ENCODE measurements around the gene VWA5B2. TPM values are rescaled to one million over a fixed set of nuclear protein-coding genes. Genes with fewer than 3 reads are reported as not detected.

VWA5B2 gene
- total RNA-seq, 1 experiment from 2014 or later, result 10.6 TPM

- Histone ChIP-seq H2AFZ (ENCODE audit: low read depth, low read length, poor library complexity, severe bottlenecking) (peak within 1 kb of the TSS; percentile 62), H3K36me3 (ENCODE audit: control insufficient read depth in 1 of 2, insufficient read depth in 2 of 2, low read length in 2 of 2) (peaks cover 6 to 16% of the 10 kb centered on the region in 2 experiments; a peak in 2 of 4 replicates), H3K9me2 (ENCODE audit: insufficient read depth) (no peaks in the 10 kb centered on the region), H3K4me2 (ENCODE audit: low read length) (peak within 1 kb of the TSS; percentile 99), H4K20me1 (ENCODE audit: insufficient read depth) (no peaks in the 10 kb centered on the region), H3K4me3 (replicated peaks in 1 of 2; ENCODE audit: low read depth in 1 of 2, low read length in 2 of 2) (peak within 1 kb of the TSS; percentile 89 to 100), H3K9ac (ENCODE audit: low read length) (peak within 1 kb of the TSS; percentile 99), H3K9me3 (ENCODE audit: control insufficient read depth in 1 of 2, insufficient read depth in 1 of 2, low read depth in 1 of 2, low read length in 2 of 2) (no peaks in the 10 kb centered on the region), H3K79me2 (ENCODE audit: insufficient read depth, low read length) (peaks cover 60% of the 10 kb centered on the region), H3K27me3 (ENCODE audit: insufficient read depth, low read length) (no peaks in the 10 kb centered on the region), H3K27ac (ENCODE audit: low read depth, low read length) (peak within 1 kb of the TSS; percentile 93), H3K4me1 (ENCODE audit: control insufficient read depth in 1 of 2, insufficient read depth in 2 of 2, low read length in 2 of 2) (peaks cover 3 to 9% of the 10 kb centered on the region in 2 experiments; a peak in 2 of 4 replicates)
- intact Hi-C loops (cut with micrococcal nuclease), result loop anchor here (1.0 to 2.0 kb wide), 4 partner anchors 35 to 105 kb away; no protein-coding TSS in a partner anchor
- BruUV-seq (replicated peaks), result TSS peak; percentile 51
- POLR2A ChIA-PET, result no interaction called here
- DNase-seq (ENCODE audit: low read depth, low spot score) (peak; percentile 99), ATAC-seq (peak; percentile 87)
- RAD21 ChIA-PET (ENCODE audit: low non-redundant PET in 1 of 2, low total read pairs in 2 of 2, uncharacterized antibody in 2 of 2, unreplicated experiment in 2 of 2), result no interaction called here
- CTCF ChIA-PET, result interaction anchor here (0.7 to 1.1 kb wide), 9 partner anchors 9 to 354 kb away, joined by 3 to 7 read pairs (median 4); no protein-coding TSS in a partner anchor
- TF ChIP-seq JUND (IDR thresholded peaks at IDR 0.05) (no peak), ATF3 (IDR thresholded peaks at IDR 0.05) (no peak), ELF1 (IDR thresholded peaks at IDR 0.05; ENCODE audit: borderline replicate concordance, low read depth) (no peak), CBX3 (IDR thresholded peaks at IDR 0.05; ENCODE audit: low read depth) (no peak), SP1 (IDR thresholded peaks at IDR 0.05; ENCODE audit: low read depth) (no peak), ZFX (IDR thresholded peaks at IDR 0.05) (peak; percentile 83; the same call in 1 of the 2 replicates), CTCF (IDR thresholded peaks at IDR 0.05 in 2 of 3, conservative IDR thresholded peaks at IDR 0.05 in 1 of 3; ENCODE audit: borderline replicate concordance in 1 of 3, insufficient read depth in 1 of 3, low read depth in 2 of 3, low read length in 2 of 3) (peak in 2 of 3 experiments; percentile 37 to 52; a peak in 4 of 6 replicates), EZH2phosphoT487 (IDR thresholded peaks at IDR 0.05; ENCODE audit: borderline replicate concordance) (no peak), FOSL1 (IDR thresholded peaks at IDR 0.05; ENCODE audit: low read depth) (no peak), YY1 (IDR thresholded peaks at IDR 0.05; ENCODE audit: extremely low read depth, insufficient replicate concordance, low read depth, low read length) (peak; percentile 84), SIN3A (IDR thresholded peaks at IDR 0.05; ENCODE audit: low read depth) (no peak), EGR1 (IDR thresholded peaks at IDR 0.05; ENCODE audit: low read depth) (no peak), POLR2AphosphoS5 (IDR thresholded peaks at IDR 0.05; ENCODE audit: low read depth, low read length) (peak; percentile 76), RAD21 (IDR thresholded peaks at IDR 0.05; ENCODE audit: low read depth) (no peak), SRF (IDR thresholded peaks at IDR 0.05; ENCODE audit: low read depth) (no peak), TCF7L2 (IDR thresholded peaks at IDR 0.05; ENCODE audit: borderline replicate concordance, extremely low read depth, insufficient read depth, insufficient read length) (no peak), EZH2 (IDR thresholded peaks at IDR 0.05) (no peak), POLR2A (IDR thresholded peaks at IDR 0.05; ENCODE audit: borderline replicate concordance, extremely low read depth, insufficient read depth, insufficient read length) (peak; percentile 64), ZNF274 (IDR thresholded peaks at IDR 0.05; ENCODE audit: low read depth, low read length) (no peak), CEBPB (IDR thresholded peaks at IDR 0.05; ENCODE audit: low read depth) (no peak)
- TF ChIP-seq, protein P1, sequence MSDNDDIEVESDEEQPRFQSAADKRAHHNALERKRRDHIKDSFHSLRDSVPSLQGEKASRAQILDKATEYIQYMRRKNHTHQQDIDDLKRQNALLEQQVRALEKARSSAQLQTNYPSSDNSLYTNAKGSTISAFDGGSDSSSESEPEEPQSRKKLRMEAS (IDR thresholded peaks at IDR 0.05), result no peak
- TF ChIP-seq, protein P2, sequence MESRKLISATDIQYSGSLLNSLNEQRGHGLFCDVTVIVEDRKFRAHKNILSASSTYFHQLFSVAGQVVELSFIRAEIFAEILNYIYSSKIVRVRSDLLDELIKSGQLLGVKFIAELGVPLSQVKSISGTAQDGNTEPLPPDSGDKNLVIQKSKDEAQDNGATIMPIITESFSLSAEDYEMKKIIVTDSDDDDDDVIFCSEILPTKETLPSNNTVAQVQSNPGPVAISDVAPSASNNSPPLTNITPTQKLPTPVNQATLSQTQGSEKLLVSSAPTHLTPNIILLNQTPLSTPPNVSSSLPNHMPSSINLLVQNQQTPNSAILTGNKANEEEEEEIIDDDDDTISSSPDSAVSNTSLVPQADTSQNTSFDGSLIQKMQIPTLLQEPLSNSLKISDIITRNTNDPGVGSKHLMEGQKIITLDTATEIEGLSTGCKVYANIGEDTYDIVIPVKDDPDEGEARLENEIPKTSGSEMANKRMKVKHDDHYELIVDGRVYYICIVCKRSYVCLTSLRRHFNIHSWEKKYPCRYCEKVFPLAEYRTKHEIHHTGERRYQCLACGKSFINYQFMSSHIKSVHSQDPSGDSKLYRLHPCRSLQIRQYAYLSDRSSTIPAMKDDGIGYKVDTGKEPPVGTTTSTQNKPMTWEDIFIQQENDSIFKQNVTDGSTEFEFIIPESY (IDR thresholded peaks at IDR 0.05; ENCODE audit: extremely low read depth, insufficient replicate concordance, low read length), result peak; percentile 27
These were observed 20.2 kb downstream of the VWA5B2 start, which contains the start of gene EEF1AKMT4 for GRCh38 chr3:184249412-184250166. Gene EEF1AKMT4, plus strand, starts transcription at chr3:184249672. Its CDS starts 23 bp downstream, at chr3:184249695.
